Measurements from ENCODE around the gene PFDN4. TPM values are rescaled to one million over a fixed set of nuclear protein-coding genes. Genes with fewer than 3 reads are reported as not detected.

The PFDN4 gene
- total RNA-seq, 1 donor = 82.0 TPM

DNA sequence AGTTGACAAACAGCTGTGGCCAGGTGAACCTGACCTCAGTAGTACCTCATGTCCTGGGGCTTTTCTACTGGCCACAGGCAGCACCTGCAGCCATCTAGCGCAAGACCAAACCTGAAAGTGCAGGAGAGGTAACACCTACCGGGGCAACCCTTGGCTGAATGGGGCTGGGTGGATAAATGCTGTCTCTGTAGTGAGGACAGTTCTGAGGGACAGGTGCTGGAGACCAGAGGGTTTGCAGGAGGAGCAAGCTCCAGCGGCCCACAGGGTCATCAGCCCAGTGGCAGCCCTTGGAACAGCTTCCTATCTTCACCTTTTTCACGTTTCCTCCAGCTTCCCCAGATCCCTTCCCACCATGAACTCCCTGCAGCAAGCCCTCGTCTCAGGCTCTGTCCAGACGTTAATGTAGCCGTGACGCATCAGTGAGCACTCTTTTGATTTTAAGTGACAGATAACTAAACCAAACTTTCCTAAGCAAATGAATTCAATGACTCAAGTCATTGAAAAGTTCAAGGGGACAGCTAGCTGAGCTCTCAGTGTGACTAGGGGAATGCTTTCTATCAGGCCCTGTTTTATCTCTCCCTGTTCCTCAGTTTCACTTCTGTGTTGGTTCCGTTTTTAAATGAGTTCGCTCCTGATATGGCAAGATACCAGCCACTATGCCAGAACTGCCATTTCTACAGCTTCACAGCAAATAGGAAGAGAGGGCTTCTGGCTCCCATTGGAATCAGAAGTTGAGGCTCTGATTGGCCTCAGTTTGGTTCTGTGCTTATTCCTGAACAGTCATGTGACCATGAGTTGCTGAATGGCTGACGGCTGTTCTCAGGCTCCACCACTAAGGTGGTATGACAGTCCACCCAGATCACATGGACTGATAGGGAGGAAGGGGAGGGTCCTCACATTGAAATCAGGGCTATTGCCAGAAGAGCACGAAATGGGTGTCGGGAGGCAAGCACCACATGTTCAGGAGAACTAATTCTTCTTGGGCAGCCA, 12.1 kb upstream of the PFDN4 start:
- H3K4me3 ChIP-seq (ENCODE audit: low read depth, low read length) = no peak overlapping the region
- TF ChIP-seq, protein P1, sequence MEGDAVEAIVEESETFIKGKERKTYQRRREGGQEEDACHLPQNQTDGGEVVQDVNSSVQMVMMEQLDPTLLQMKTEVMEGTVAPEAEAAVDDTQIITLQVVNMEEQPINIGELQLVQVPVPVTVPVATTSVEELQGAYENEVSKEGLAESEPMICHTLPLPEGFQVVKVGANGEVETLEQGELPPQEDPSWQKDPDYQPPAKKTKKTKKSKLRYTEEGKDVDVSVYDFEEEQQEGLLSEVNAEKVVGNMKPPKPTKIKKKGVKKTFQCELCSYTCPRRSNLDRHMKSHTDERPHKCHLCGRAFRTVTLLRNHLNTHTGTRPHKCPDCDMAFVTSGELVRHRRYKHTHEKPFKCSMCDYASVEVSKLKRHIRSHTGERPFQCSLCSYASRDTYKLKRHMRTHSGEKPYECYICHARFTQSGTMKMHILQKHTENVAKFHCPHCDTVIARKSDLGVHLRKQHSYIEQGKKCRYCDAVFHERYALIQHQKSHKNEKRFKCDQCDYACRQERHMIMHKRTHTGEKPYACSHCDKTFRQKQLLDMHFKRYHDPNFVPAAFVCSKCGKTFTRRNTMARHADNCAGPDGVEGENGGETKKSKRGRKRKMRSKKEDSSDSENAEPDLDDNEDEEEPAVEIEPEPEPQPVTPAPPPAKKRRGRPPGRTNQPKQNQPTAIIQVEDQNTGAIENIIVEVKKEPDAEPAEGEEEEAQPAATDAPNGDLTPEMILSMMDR (IDR thresholded peaks at IDR 0.05; ENCODE audit: insufficient read depth, low read depth, low read length) = no peak
- no peak for DNase-seq (ENCODE audit: low read depth)

DNA sequence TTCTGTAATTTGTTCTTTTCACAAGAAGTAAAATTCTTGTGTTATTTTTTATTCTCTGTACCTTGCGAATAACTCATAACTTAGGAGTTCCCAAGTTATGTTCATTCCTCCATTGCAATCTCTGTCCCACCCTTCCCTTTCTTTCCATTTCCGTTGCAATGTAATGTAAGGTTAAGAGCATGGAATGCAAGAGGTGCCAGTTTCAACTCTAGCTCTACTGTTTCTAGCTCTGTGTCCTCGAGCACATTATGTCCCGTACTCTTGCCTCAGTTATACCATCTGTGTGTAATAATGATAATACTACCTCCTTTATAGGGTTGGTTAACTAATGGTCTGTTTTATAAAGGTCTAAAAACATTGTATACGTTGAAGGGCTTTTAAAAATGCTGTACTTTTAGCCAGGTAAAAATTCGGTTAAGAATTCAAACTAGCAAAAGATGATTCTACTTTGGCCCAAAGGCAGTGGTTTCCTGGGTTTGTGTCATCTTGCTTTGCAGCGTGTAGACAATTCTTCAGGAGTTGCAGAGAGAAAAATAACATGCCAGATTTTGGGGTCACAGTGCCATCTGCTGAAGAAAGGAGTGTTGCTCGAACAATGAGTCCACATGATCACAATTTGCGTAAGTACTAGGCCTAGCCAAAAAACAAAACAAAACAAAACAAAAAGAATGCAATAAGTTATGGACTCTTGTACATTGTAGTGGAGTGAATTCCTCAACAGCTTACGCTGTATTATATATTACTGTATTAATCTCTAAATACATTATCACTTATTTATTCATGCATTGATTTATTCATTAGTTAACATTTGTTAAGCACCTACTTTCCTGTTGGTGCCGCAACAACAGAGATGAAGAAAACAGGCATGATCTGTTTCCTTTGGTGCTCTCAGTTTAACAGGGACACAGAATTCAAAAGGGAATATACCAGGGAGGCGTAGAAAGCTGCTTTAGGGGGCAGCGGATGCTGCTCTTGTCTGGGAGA, 10.0 kb upstream of the PFDN4 start:
- peak; percentile 79 for DNase-seq (ENCODE audit: low read depth)
- H3K4me3 ChIP-seq (ENCODE audit: low read depth, low read length) = no peak overlapping the region
- TF ChIP-seq, protein P1 (IDR thresholded peaks at IDR 0.05; ENCODE audit: insufficient read depth, low read depth, low read length) = peak; percentile 50

DNA sequence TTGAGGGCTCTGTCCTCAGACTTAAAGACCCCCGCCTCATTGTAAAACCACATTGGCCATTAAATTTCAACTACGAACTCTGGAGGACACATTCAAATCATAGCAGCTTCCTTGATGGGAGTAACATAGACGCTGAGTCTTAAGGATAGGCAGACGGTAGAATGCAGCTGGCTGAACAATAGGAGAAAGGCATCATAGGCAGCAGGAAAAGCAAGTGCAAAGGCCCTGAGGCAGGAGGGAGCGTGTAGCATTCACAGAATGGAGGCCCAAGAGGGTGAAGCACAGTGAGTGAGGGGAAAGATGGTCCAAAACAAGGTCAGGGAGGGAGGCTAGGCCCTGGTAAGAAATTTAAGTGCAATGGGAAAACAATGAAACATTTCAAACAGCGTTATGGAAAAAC, 8.6 kb upstream of the PFDN4 start:
- DNase-seq (ENCODE audit: low read depth) = no peak
- H3K4me3 ChIP-seq (ENCODE audit: low read depth, low read length) = no peak overlapping the region
- TF ChIP-seq, protein P1 (IDR thresholded peaks at IDR 0.05; ENCODE audit: insufficient read depth, low read depth, low read length) = no peak

DNA sequence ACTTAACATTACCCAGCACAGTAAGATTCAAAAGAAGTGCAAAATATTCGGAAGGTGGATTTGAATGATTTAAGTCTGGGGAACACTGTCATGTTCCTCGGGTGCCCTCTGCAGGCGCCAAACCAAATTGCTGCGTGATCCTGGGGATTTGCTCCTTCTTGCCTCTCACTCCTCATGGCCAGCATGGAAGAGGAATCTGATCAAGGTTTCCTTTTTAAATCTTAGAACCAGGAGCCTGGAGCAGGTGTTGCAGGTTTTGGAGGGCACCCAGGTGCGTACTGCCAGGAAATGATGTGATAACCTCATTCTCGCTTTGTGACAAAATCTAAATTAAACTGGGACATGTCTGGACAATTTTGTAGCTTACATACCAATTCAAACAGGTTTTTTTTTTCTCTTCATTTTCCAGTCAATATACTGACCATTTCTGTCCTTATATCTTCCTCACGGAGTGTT, 8.1 kb upstream of the PFDN4 start:
- H3K4me3 ChIP-seq (ENCODE audit: low read depth, low read length) = no peak overlapping the region
- TF ChIP-seq, protein P1 (IDR thresholded peaks at IDR 0.05; ENCODE audit: insufficient read depth, low read depth, low read length) = peak; percentile 94
- peak; percentile 80 for DNase-seq (ENCODE audit: low read depth)

DNA sequence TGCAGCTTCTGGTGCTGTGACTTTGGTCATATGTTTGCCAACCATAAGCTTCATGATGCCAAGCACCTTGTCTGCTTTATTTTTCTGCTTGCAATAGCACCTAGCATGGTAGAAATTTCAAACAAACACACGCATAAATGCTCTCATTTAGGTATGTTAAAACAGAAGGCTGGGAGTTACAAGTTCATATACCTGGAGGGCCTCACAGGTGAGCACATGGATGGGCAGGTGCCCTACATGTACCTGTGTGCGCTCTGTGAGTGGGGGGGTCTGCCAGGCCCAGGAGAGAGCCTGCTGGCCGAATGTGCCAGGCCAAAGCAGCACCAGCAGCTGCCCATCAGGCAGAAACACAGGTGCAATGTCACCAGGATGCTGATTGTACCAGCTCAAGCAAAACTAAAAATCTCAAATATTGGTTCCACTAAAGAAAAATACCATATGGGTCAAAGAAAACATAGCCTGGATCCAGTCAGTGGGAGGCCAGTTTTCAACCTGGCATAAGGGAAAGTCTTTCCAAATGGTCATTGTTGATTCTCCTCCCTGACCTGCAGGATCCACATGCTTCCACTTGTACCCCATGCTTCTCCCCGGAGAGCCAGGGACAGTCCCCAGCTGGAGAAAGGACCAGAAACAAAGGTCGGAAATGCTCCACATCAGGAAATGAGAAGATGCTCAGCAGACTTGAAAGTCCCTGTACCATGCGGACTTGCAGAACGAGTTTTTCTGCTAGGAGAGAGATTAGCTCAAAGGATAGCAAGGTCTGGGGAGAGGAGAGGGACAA, 7.2 kb upstream of the PFDN4 start:
- H3K4me3 ChIP-seq (ENCODE audit: low read depth, low read length) = no peak overlapping the region
- TF ChIP-seq, protein P1 (IDR thresholded peaks at IDR 0.05; ENCODE audit: insufficient read depth, low read depth, low read length) = no peak
- DNase-seq (ENCODE audit: low read depth) = no peak
